ACHN (cell line): ENCODE results near the gene HEATR5A.
"Not testable (repeated sequence)": the region's sequence is repeated elsewhere in the genome, so short reads cannot be mapped to it uniquely, and the experiment has no call there.

Experiments used
- DNase-seq: peaks from one replicate; pipeline ENCODE4 v3.0.0-alpha.2; 2015
- in situ Hi-C: cut with HindIII; loops from 2 replicates; pipeline ENCODE4 v1.10.0; 2017; ENCODE audit warnings: low sequenced_read_pairs, low pct_ligation_motif_present, low pct_unique_long_range_greater_than_20kb

HEATR5A gene

GRCh38 chr14:31400031-31400638, 20.2 kb downstream of the HEATR5A start:
- in situ Hi-C loops: no loop called here
- DNase-seq: no peak

GRCh38 chr14:31395572-31396205, 24.7 kb downstream of the HEATR5A start:
- in situ Hi-C loops: no loop called here

GRCh38 chr14:31395119-31395518, 25.2 kb downstream of the HEATR5A start:
- DNase-seq: no peak
- in situ Hi-C loops: no loop called here

More at GRCh38 chr14:31395572-31396205, 24.7 kb downstream of the HEATR5A start:
- DNase-seq: no peak

- in situ Hi-C loops: no loop called here
- DNase-seq: no peak
Measured at GRCh38 chr14:31391977-31392503, 28.3 kb downstream of the HEATR5A start.

- DNase-seq: no peak
- in situ Hi-C loops: no loop called here
Measured at GRCh38 chr14:31391473-31391872, 28.9 kb downstream of the HEATR5A start.

- in situ Hi-C loops: no loop called here
- no peak for DNase-seq
Measured at GRCh38 chr14:31389946-31390345, 30.4 kb downstream of the HEATR5A start.

GRCh38 chr14:31388687-31389413, 31.5 kb downstream of the HEATR5A start:
- no peak for DNase-seq
- in situ Hi-C loops: no loop called here

GRCh38 chr14:31387091-31387490, 33.3 kb downstream of the HEATR5A start:
- no peak for DNase-seq
- in situ Hi-C loops: no loop called here

- no peak for DNase-seq
- in situ Hi-C loops: no loop called here
Measured at GRCh38 chr14:31386271-31386670, 34.1 kb downstream of the HEATR5A start.

- no peak for DNase-seq
- in situ Hi-C loops: no loop called here
Measured at GRCh38 chr14:31382221-31382620, 38.1 kb downstream of the HEATR5A start.

GRCh38 chr14:31380106-31380505, 40.2 kb downstream of the HEATR5A start:
- no peak for DNase-seq
- in situ Hi-C loops: no loop called here

GRCh38 chr14:31379125-31379947, 41.0 kb downstream of the HEATR5A start:
- in situ Hi-C loops, DNase-seq: not testable (repeated sequence)

- no peak for DNase-seq
- in situ Hi-C loops: no loop called here
Measured at GRCh38 chr14:31377433-31377832, 42.9 kb downstream of the HEATR5A start.

- DNase-seq: no peak
- in situ Hi-C loops: no loop called here
Measured at GRCh38 chr14:31371646-31372045, 48.7 kb downstream of the HEATR5A start.

- DNase-seq: no peak
- in situ Hi-C loops: no loop called here
Measured at GRCh38 chr14:31363331-31364073, 56.8 kb downstream of the HEATR5A start.

GRCh38 chr14:31362746-31363145, 57.6 kb downstream of the HEATR5A start:
- in situ Hi-C loops: no loop called here

GRCh38 chr14:31361761-31362160, 58.6 kb downstream of the HEATR5A start:
- in situ Hi-C loops: not testable (repeated sequence)

More at GRCh38 chr14:31362746-31363145, 57.6 kb downstream of the HEATR5A start:
- no peak for DNase-seq

More at GRCh38 chr14:31361761-31362160, 58.6 kb downstream of the HEATR5A start:
- DNase-seq: not testable (repeated sequence)
